ENCODE data around the gene PIGO. TPM values are rescaled to one million over a fixed set of nuclear protein-coding genes. Genes with fewer than 3 reads are reported as not detected.

Gene PIGO
- total and polyA plus RNA-seq, 2 of the 8 experiments (the other 6 are each of a cell fraction or from before 2014, with no cell fraction given), result 20.5 to 31.3 TPM

DNA sequence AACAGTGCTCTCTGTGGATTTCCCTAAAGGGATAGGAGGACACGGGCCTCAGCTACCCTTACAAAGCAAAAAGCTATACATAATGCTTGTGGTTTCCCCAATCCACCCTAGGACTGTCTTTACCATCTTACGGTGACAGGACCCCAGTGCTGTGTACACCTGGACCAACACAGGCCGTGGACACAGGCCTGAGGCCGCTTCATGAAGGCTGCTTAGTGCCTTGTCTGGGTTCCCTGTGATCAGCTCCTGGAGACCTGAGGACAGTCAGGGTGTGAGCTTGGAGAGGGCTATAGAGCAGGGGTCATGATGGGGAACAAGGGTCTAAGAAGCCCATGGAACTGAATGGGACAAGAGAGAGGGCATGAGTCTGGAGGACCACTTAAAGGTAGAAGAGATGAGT, 19.5 kb downstream of the PIGO start:
- H3K4me3 ChIP-seq (ENCODE audit: extremely low read depth in 1 of 4, insufficient read depth in 2 of 4, low read depth in 3 of 4, low read length in 4 of 4), result no peak overlapping the region
- H3K56ac ChIP-seq (replicated peaks; ENCODE audit: insufficient read length, low read depth, low read length), result no peak overlapping the region
- no peak overlapping the region for H3K14ac ChIP-seq (ENCODE audit: insufficient read length)
- CTCF ChIA-PET (ENCODE audit: partially characterized antibody), result interaction anchor here (1.0 to 6.7 kb wide), 5 partner anchors 15 to 317 kb away, joined by 3 to 46 read pairs (median 6); partner anchors contain the start of gene PIGO
- no peak overlapping the region for H3K4ac ChIP-seq (replicated peaks; ENCODE audit: insufficient read length, low read depth, low read length)
- no peak for DNase-seq (ENCODE audit: low read depth in 1 of 2, low spot score in 2 of 2)
- no peak overlapping the region for H3K4me2 ChIP-seq (ENCODE audit: insufficient read depth in 1 of 2, low read depth in 2 of 2, low read length in 2 of 2)
- peaks cover 0 to 16% (median 5%) of the 10 kb centered on the region in 4 experiments; a peak in 4 of 7 replicates for H3K4me1 ChIP-seq (replicated peaks in 1 of 4; ENCODE audit: control insufficient read depth in 3 of 4, insufficient read depth in 4 of 4, low read length in 3 of 4)
- no peak overlapping the region for H4K5ac ChIP-seq (ENCODE audit: insufficient read length, low read depth, low read length)
- TF ChIP-seq CTBP2 (IDR thresholded peaks at IDR 0.05; ENCODE audit: borderline replicate concordance, insufficient read depth, insufficient read length, low read length) (no peak), MAFK (IDR thresholded peaks at IDR 0.05; ENCODE audit: low read depth, low read length) (no peak), SP2 (IDR thresholded peaks at IDR 0.05; ENCODE audit: low read length) (no peak), EGR1 (IDR thresholded peaks at IDR 0.05; ENCODE audit: borderline replicate concordance, low read depth, low read length) (no peak), TCF12 (IDR thresholded peaks at IDR 0.05; ENCODE audit: low read depth, low read length) (no peak), KDM5A (IDR thresholded peaks at IDR 0.05; ENCODE audit: low read length) (no peak), POLR2A (IDR thresholded peaks at IDR 0.05; ENCODE audit: control extremely low read depth in 1 of 2, low read depth in 2 of 2, low read length in 2 of 2) (no peak)
- TF ChIP-seq, protein P1, sequence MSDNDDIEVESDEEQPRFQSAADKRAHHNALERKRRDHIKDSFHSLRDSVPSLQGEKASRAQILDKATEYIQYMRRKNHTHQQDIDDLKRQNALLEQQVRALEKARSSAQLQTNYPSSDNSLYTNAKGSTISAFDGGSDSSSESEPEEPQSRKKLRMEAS (IDR thresholded peaks at IDR 0.05), result no peak
- TF ChIP-seq, protein P2, sequence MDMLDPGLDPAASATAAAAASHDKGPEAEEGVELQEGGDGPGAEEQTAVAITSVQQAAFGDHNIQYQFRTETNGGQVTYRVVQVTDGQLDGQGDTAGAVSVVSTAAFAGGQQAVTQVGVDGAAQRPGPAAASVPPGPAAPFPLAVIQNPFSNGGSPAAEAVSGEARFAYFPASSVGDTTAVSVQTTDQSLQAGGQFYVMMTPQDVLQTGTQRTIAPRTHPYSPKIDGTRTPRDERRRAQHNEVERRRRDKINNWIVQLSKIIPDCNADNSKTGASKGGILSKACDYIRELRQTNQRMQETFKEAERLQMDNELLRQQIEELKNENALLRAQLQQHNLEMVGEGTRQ (IDR thresholded peaks at IDR 0.05; ENCODE audit: low read length), result no peak
- no peak overlapping the region; the same call in 1 of the 2 replicates for H4K8ac ChIP-seq (ENCODE audit: extremely low read depth, insufficient read depth, low read length)
- no peak overlapping the region for H2BK120ac ChIP-seq (replicated peaks; ENCODE audit: low read depth, low read length)
- POLR2A ChIA-PET (ENCODE audit: partially characterized antibody), result interaction anchor here (0.9 to 17.6 kb wide), 2 partner anchors 10 to 22 kb away, joined by 4 to 440 read pairs; partner anchors contain the start of genes PIGO and STOML2
- H3K79me1 ChIP-seq (ENCODE audit: low read depth, low read length), result peaks cover 8% of the 10 kb centered on the region
- no peak for FAIRE-seq
- WGBS, 2 experiments (ENCODE audit: extremely low coverage in 1 of 2, insufficient coverage in 1 of 2, insufficient read length in 1 of 2, insufficient replicate concordance in 2 of 2, low coverage in 1 of 2, low lambda C conversion rate in 2 of 2, missing lambda C conversion rate in 1 of 2), result 86% methylated on average over 4 of the region's 4 CpGs; no CpG with 5 or more reads in 1 of the 2 experiments
- H2AFZ ChIP-seq (ENCODE audit: low read length), result no peak overlapping the region
- no peak overlapping the region for H3K9ac ChIP-seq (replicated peaks in 1 of 4; ENCODE audit: extremely low read depth in 1 of 4, low read depth in 3 of 4, low read length in 3 of 4)
- no peak overlapping the region for H2BK5ac ChIP-seq (ENCODE audit: low read depth, low read length)
- H3K36me3 ChIP-seq (ENCODE audit: control insufficient read depth in 2 of 4, insufficient read depth in 4 of 4, low read length in 3 of 4), result peaks cover 19 to 42% (median 36%) of the 10 kb centered on the region in 4 experiments
- H2BK20ac ChIP-seq (ENCODE audit: low read length), result no peak overlapping the region
- H4K20me1 ChIP-seq (replicated peaks in 1 of 2; ENCODE audit: control insufficient read depth in 1 of 2, insufficient read depth in 2 of 2, low read length in 2 of 2), result no peaks in the 10 kb centered on the region
- no peak overlapping the region for H3K23ac ChIP-seq (ENCODE audit: insufficient read length)
- H2AK5ac ChIP-seq (ENCODE audit: low read depth, low read length), result no peak overlapping the region
- no peak overlapping the region for H3K18ac ChIP-seq (ENCODE audit: extremely low read depth, low read length)
- peaks cover 8 to 25% of the 10 kb centered on the region in 2 experiments for H3K79me2 ChIP-seq (ENCODE audit: control insufficient read depth in 1 of 2, insufficient read depth in 2 of 2, low read length in 2 of 2)
- H3K9me3 ChIP-seq (ENCODE audit: insufficient read depth in 2 of 2, low read depth in 1 of 2, low read length in 1 of 2), result no peaks in the 10 kb centered on the region
- no peaks in the 10 kb centered on the region for H3K27me3 ChIP-seq (replicated peaks in 1 of 4; ENCODE audit: control insufficient read depth in 3 of 4, extremely low read depth in 1 of 4, insufficient read depth in 3 of 4, low read length in 3 of 4)
- H4K91ac ChIP-seq (replicated peaks; ENCODE audit: insufficient read length, low read length), result no peak overlapping the region
- H2BK12ac ChIP-seq (ENCODE audit: low read depth, low read length), result no peak overlapping the region
- H2BK15ac ChIP-seq (ENCODE audit: low read length), result no peak overlapping the region
- H3K27ac ChIP-seq (ENCODE audit: low read depth, low read length), result no peak overlapping the region
- H3K23me2 ChIP-seq (ENCODE audit: low read depth, low read length), result peaks cover 13% of the 10 kb centered on the region
